ENCODE measurements around the gene MTAP. TPM values are rescaled to one million over a fixed set of nuclear protein-coding genes. Genes with fewer than 3 reads are reported as not detected.

Gene MTAP
- total RNA-seq, 2 donors from 2014 or later, result 10.9 to 25.1 TPM

DNA sequence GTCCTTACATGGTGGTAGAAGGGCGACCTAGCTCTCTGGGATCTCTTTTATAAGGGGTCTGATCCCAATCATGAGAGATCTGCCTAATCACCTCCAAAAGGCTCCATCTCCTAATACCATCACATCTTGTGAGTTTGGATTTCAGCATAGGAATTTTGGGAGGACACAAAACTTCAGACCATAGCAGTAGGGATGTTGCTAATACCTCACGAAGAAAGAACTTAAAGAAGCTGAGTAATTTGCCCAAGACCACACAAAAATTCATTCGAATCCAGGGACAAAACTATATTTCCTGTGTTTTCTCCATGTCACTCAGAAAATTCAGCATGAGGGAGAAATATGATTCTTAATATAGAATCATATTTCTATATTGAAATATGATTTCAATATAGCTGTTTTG is 32.7 kb downstream of the MTAP start:
- no peak overlapping the region for H3K4me3 ChIP-seq
- TF ChIP-seq, protein P1, sequence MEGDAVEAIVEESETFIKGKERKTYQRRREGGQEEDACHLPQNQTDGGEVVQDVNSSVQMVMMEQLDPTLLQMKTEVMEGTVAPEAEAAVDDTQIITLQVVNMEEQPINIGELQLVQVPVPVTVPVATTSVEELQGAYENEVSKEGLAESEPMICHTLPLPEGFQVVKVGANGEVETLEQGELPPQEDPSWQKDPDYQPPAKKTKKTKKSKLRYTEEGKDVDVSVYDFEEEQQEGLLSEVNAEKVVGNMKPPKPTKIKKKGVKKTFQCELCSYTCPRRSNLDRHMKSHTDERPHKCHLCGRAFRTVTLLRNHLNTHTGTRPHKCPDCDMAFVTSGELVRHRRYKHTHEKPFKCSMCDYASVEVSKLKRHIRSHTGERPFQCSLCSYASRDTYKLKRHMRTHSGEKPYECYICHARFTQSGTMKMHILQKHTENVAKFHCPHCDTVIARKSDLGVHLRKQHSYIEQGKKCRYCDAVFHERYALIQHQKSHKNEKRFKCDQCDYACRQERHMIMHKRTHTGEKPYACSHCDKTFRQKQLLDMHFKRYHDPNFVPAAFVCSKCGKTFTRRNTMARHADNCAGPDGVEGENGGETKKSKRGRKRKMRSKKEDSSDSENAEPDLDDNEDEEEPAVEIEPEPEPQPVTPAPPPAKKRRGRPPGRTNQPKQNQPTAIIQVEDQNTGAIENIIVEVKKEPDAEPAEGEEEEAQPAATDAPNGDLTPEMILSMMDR (IDR thresholded peaks at IDR 0.05), result no peak
- TF ChIP-seq POLR2A (IDR thresholded peaks at IDR 0.05), result no peak
- H3K36me3 ChIP-seq (replicated peaks in 1 of 2; ENCODE audit: insufficient read depth in 1 of 2, low read depth in 2 of 2), result no peaks in the 10 kb centered on the region
- H3K27ac ChIP-seq, result no peak overlapping the region
- WGBS, 2 donors, result 97 to 98% methylated on average over 3 of the region's 3 CpGs
- no peaks in the 10 kb centered on the region for H3K27me3 ChIP-seq
- peaks cover 9% of the 10 kb centered on the region for H3K4me1 ChIP-seq
- intact Hi-C loops (cut with DNase I), result no loop called here
- no peaks in the 10 kb centered on the region for H3K9me3 ChIP-seq
- DNase-seq (no peak), ATAC-seq (no peak)

DNA sequence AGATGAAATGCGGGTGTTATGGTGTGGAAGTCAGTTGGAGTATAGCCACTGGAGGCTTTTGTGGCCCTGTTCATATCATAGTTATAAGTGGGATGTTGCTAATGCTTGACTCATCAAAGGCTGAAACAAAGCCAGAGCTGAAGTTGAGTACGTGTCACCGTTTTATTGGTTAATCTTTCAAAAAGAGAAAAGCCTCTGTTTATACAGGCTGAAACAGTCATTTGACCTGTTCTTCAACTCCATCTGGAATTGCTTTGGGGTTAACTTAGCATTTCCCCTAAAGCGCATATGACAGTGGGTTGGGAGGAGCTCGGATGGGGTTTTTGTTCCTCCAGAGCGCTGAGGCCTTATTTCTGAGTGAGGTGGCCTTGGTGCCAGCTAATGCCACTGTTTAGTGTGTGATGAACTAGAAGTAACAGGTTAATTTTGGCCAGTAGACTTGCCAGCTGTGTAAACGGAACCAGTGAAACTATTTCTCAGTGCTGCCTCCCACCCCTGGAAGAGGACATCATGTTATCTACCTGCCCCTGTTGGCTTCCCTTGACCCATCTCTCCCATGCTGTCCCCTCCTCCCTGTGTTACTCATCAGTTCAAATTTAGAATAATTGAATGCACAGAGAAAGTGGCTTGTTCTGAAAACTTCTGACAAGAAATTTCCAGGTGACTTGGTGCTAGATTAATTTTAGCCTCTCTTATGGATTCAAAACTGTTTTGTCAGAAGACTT is 34.2 kb downstream of the MTAP start:
- H3K4me3 ChIP-seq, result no peak overlapping the region
- intact Hi-C loops (cut with DNase I), result no loop called here
- no peaks in the 10 kb centered on the region for H3K27me3 ChIP-seq
- peaks cover 0 to 4% of the 10 kb centered on the region in 2 donors for H3K36me3 ChIP-seq (replicated peaks in 1 of 2; ENCODE audit: insufficient read depth in 1 of 2, low read depth in 2 of 2)
- no peak overlapping the region for H3K27ac ChIP-seq
- TF ChIP-seq POLR2A (IDR thresholded peaks at IDR 0.05), result no peak
- TF ChIP-seq, protein P1 (IDR thresholded peaks at IDR 0.05), result no peak
- ATAC-seq (peak; percentile 42), DNase-seq (no peak)
- WGBS, 2 donors, result 63 to 72% methylated on average over 7 of the region's 7 CpGs
- H3K4me1 ChIP-seq, result peaks cover 9% of the 10 kb centered on the region
- H3K9me3 ChIP-seq, result no peaks in the 10 kb centered on the region

GRCh38 chr9:21837501-21837900 is 35.1 kb downstream of the MTAP start:
- 85 to 86% methylated on average over 6 of the region's 6 CpGs for WGBS, 2 donors
- no peaks in the 10 kb centered on the region for H3K9me3 ChIP-seq
- H3K4me1 ChIP-seq, result peaks cover 6% of the 10 kb centered on the region
- ATAC-seq, result no peak
- no peak for DNase-seq
- TF ChIP-seq POLR2A (IDR thresholded peaks at IDR 0.05), result no peak
- TF ChIP-seq, protein P1 (IDR thresholded peaks at IDR 0.05), result no peak
- H3K4me3 ChIP-seq, result no peak overlapping the region
- H3K36me3 ChIP-seq (replicated peaks in 1 of 2; ENCODE audit: insufficient read depth in 1 of 2, low read depth in 2 of 2), result peaks cover 0 to 4% of the 10 kb centered on the region in 2 donors
- intact Hi-C loops (cut with DNase I), result no loop called here
- no peaks in the 10 kb centered on the region for H3K27me3 ChIP-seq
- no peak overlapping the region for H3K27ac ChIP-seq

GRCh38 chr9:21840647-21841046 is 38.2 kb downstream of the MTAP start:
- intact Hi-C loops (cut with DNase I), result no loop called here
- ATAC-seq, result no peak
- 78 to 95% methylated on average over 2 of the region's 2 CpGs for WGBS, 2 donors
- H3K27me3 ChIP-seq, result no peaks in the 10 kb centered on the region
- no peak overlapping the region for H3K4me3 ChIP-seq
- no peaks in the 10 kb centered on the region for H3K9me3 ChIP-seq
- TF ChIP-seq, protein P1 (IDR thresholded peaks at IDR 0.05), result no peak
- no peak for TF ChIP-seq POLR2A (IDR thresholded peaks at IDR 0.05)
- no peak overlapping the region for H3K27ac ChIP-seq
- no peak for DNase-seq
- H3K4me1 ChIP-seq, result peaks cover 6% of the 10 kb centered on the region
- peaks cover 0 to 4% of the 10 kb centered on the region in 2 donors for H3K36me3 ChIP-seq (replicated peaks in 1 of 2; ENCODE audit: insufficient read depth in 1 of 2, low read depth in 2 of 2)

DNA sequence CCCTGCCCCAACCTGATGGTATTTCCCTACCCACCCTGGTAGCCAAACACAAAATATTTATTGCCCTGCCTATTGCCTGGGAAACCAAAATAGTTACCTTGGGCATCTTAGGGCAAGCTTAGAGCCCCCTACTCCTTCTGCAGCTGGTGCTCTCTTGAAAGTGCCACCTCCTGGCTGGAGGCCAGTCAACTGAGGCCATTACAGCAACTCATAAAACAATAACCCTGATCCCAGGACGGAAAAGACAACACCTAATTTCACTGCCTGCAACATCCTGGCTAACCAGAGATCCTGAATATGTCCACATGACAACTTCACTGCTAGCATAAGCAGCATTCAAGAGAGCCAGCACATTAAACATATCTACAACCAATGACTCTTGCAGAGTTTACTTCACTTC is 38.7 kb downstream of the MTAP start:
- WGBS, 2 donors, result 94 to 100% methylated on average over 1 of the region's 1 CpG
- H3K4me1 ChIP-seq, result peaks cover 6% of the 10 kb centered on the region
- no peak for TF ChIP-seq POLR2A (IDR thresholded peaks at IDR 0.05)
- TF ChIP-seq, protein P1 (IDR thresholded peaks at IDR 0.05), result no peak
- H3K27me3 ChIP-seq, result no peaks in the 10 kb centered on the region
- intact Hi-C loops (cut with DNase I), result no loop called here
- DNase-seq (no peak), ATAC-seq (no peak)
- no peak overlapping the region for H3K4me3 ChIP-seq
- no peak overlapping the region for H3K27ac ChIP-seq
- peaks cover 0 to 4% of the 10 kb centered on the region in 2 donors for H3K36me3 ChIP-seq (replicated peaks in 1 of 2; ENCODE audit: insufficient read depth in 1 of 2, low read depth in 2 of 2)
- H3K9me3 ChIP-seq, result no peaks in the 10 kb centered on the region

Data from body of pancreas (tissue), 4 donors.